GM19455 (cell line): ENCODE results near the gene SAMD4B.
"Not testable (repeated sequence)": the region's sequence is repeated elsewhere in the genome, so short reads cannot be mapped to it uniquely, and the experiment has no call there.

Source experiments
- ATAC-seq: cut with Tn5 transposase; IDR thresholded peaks from one replicate; pipeline ENCODE4 v1.9.1; 2021; ENCODE audit not compliant: unreplicated experiment

The SAMD4B gene

GRCh38 chr19:39341719-39342604 is at the start of gene SAMD4B:
TSS of gene SAMD4B (plus strand) at chr19:39342421. CDS start at chr19:39356894, 14,473 bp downstream.
- peak; percentile 84 for ATAC-seq

- ATAC-seq = no peak
Observed at GRCh38 chr19:39293394-39293793, 48.8 kb upstream of the SAMD4B start.

GRCh38 chr19:39296055-39296645 is 46.1 kb upstream of the SAMD4B start, which contains the start of gene IFNL1:
TSS of gene IFNL1 (plus strand) at chr19:39296407. CDS start at chr19:39296422, 15 bp downstream.
- ATAC-seq = no peak

GRCh38 chr19:39296906-39297305 is 45.3 kb upstream of the SAMD4B start:
- ATAC-seq = no peak

GRCh38 chr19:39297931-39298634 is 44.1 kb upstream of the SAMD4B start:
- ATAC-seq = no peak

GRCh38 chr19:39299404-39299803 is 42.8 kb upstream of the SAMD4B start:
- no peak for ATAC-seq

GRCh38 chr19:39299832-39300231 is 42.4 kb upstream of the SAMD4B start:
- ATAC-seq = no peak

- no peak for ATAC-seq
Observed at GRCh38 chr19:39301021-39301420, 41.2 kb upstream of the SAMD4B start.

GRCh38 chr19:39301562-39301961 is 40.7 kb upstream of the SAMD4B start:
- no peak for ATAC-seq

- ATAC-seq = no peak
Observed at GRCh38 chr19:39303373-39304184, 38.6 kb upstream of the SAMD4B start.

- ATAC-seq = no peak
Observed at GRCh38 chr19:39304185-39304513, 38.1 kb upstream of the SAMD4B start.

- ATAC-seq = no peak
Observed at GRCh38 chr19:39304701-39305571, 37.3 kb upstream of the SAMD4B start.

- ATAC-seq = no peak
Observed at GRCh38 chr19:39306075-39306474, 36.1 kb upstream of the SAMD4B start.

GRCh38 chr19:39307046-39307821 is 35.0 kb upstream of the SAMD4B start:
- no peak for ATAC-seq

- ATAC-seq = no peak
Observed at GRCh38 chr19:39307822-39308530, 34.2 kb upstream of the SAMD4B start.

GRCh38 chr19:39308531-39309304 is 33.5 kb upstream of the SAMD4B start:
- no peak for ATAC-seq

GRCh38 chr19:39309305-39309670 is 32.9 kb upstream of the SAMD4B start:
- ATAC-seq = not testable (repeated sequence)
